Measurements from ENCODE around the gene AATK. TPM values are rescaled to one million over a fixed set of nuclear protein-coding genes. Genes with fewer than 3 reads are reported as not detected.
A peak's percentile ranks its signal among the peaks of the same experiment; 100 is the strongest.

AATK gene
- total and polyA plus RNA-seq, 2 of the 13 experiments (the other 11 are each of a cell fraction or from before 2014, with no cell fraction given): 2.9 to 8.4 TPM

GRCh38 chr17:81131486-81132196 is 34.4 kb downstream of the AATK start (continued):
- TF ChIP-seq, protein P1, sequence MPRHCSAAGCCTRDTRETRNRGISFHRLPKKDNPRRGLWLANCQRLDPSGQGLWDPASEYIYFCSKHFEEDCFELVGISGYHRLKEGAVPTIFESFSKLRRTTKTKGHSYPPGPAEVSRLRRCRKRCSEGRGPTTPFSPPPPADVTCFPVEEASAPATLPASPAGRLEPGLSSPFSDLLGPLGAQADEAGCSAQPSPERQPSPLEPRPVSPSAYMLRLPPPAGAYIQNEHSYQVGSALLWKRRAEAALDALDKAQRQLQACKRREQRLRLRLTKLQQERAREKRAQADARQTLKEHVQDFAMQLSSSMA (CRISPR knock-in tag; IDR thresholded peaks at IDR 0.05): no peak
- no peak for TF ChIP-seq ZNF235 (CRISPR knock-in tag; IDR thresholded peaks at IDR 0.05; ENCODE audit: borderline replicate concordance)
- TF ChIP-seq HMG20B (CRISPR knock-in tag; conservative IDR thresholded peaks at IDR 0.05): no peak
- TF ChIP-seq ZBTB34 (CRISPR knock-in tag; IDR thresholded peaks at IDR 0.05): no peak
- TF ChIP-seq ZFP90 (CRISPR knock-in tag; IDR thresholded peaks at IDR 0.05; ENCODE audit: borderline replicate concordance): 0 out of 2 replicates have a peak, but pooled peaks have one; percentile 16
- no peak for TF ChIP-seq LBX2 (CRISPR knock-in tag; IDR thresholded peaks at IDR 0.05; ENCODE audit: borderline replicate concordance)
- TF ChIP-seq NR2C2 (CRISPR knock-in tag; IDR thresholded peaks at IDR 0.05; ENCODE audit: borderline replicate concordance): 0 out of 2 replicates have a peak, but pooled peaks have one; percentile 5
- no peak for TF ChIP-seq GABPB1 (CRISPR knock-in tag; IDR thresholded peaks at IDR 0.05)
- TF ChIP-seq RARG (CRISPR knock-in tag; IDR thresholded peaks at IDR 0.05; ENCODE audit: low read depth): no peak
- no peak for TF ChIP-seq ZNF547 (CRISPR knock-in tag; IDR thresholded peaks at IDR 0.05)
- no peak for TF ChIP-seq IRF2 (CRISPR knock-in tag; IDR thresholded peaks at IDR 0.05)
- TF ChIP-seq KDM5B (CRISPR knock-in tag; IDR thresholded peaks at IDR 0.05; ENCODE audit: borderline replicate concordance): peak; percentile 22; the same call in 1 of the 2 replicates
- TF ChIP-seq, protein P2, sequence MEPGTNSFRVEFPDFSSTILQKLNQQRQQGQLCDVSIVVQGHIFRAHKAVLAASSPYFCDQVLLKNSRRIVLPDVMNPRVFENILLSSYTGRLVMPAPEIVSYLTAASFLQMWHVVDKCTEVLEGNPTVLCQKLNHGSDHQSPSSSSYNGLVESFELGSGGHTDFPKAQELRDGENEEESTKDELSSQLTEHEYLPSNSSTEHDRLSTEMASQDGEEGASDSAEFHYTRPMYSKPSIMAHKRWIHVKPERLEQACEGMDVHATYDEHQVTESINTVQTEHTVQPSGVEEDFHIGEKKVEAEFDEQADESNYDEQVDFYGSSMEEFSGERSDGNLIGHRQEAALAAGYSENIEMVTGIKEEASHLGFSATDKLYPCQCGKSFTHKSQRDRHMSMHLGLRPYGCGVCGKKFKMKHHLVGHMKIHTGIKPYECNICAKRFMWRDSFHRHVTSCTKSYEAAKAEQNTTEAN (CRISPR knock-in tag; conservative IDR thresholded peaks at IDR 0.05): no peak
- TF ChIP-seq ZNF263 (CRISPR knock-in tag; IDR thresholded peaks at IDR 0.05): no peak
- no peak for TF ChIP-seq FUBP1 (CRISPR knock-in tag; IDR thresholded peaks at IDR 0.05; ENCODE audit: borderline replicate concordance)
- TF ChIP-seq PRDM10 (CRISPR knock-in tag; IDR thresholded peaks at IDR 0.05; ENCODE audit: low read depth): 0 out of 2 replicates have a peak, but pooled peaks have one; percentile 26
- no peak for TF ChIP-seq HHEX (CRISPR knock-in tag; IDR thresholded peaks at IDR 0.05)

All from HepG2 (cell line).